HuH-7.5 (cell line): ENCODE results near the gene EPRS1.
A peak's percentile ranks its signal among the peaks of the same experiment; 100 is the strongest.
"Not testable (repeated sequence)": the region's sequence is repeated elsewhere in the genome, so short reads cannot be mapped to it uniquely, and the experiment has no call there.

Source experiments
- DNase-seq: peaks from one replicate; pipeline ENCODE4 v3.0.0; 2011; ENCODE audit warnings: low spot score

EPRS1 gene

GRCh38 chr1:220046052-220046930 lies at the start of gene EPRS1:
Gene EPRS1, minus strand, starts transcription at chr1:220046505. Its CDS starts 117 bp downstream, at chr1:220046388.
- peak; percentile 81 for DNase-seq

GRCh38 chr1:220094016-220094911 lies 48.0 kb upstream of the EPRS1 start, which contains the start of gene IARS2:
Gene IARS2, plus strand, starts transcription at chr1:220094132. Its CDS starts 85 bp downstream, at chr1:220094217.
- peak; percentile 79 for DNase-seq

- DNase-seq, result no peak
These were observed 47.2 kb upstream of the EPRS1 start for GRCh38 chr1:220093361-220094015.

DNA sequence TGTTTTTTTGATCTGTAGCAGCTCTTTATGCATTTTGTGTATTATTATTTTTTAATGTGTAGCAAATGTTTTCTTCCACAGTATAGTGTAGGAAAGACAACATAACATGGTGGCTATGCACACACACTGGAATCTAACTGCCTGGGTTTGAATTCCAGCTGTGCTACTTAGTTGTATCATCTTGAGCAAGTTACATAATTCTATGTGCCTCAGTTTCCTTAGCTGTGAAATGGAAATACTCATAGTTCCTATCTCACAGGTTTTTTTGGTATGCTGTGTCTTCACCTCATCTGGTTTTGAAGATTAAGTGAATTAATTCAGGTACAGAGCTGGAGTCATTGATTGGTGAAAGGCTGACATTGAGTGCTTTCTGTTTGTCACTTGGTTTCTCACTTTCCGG lies 46.4 kb upstream of the EPRS1 start:
- DNase-seq, result no peak

- DNase-seq, result peak; percentile 80
These were observed 43.6 kb upstream of the EPRS1 start, which contains the start of gene BPNT1 for GRCh38 chr1:220089650-220090556. Gene BPNT1, minus strand, starts transcription at chr1:220089788. Its CDS starts 9,942 bp downstream, at chr1:220079846.

DNA sequence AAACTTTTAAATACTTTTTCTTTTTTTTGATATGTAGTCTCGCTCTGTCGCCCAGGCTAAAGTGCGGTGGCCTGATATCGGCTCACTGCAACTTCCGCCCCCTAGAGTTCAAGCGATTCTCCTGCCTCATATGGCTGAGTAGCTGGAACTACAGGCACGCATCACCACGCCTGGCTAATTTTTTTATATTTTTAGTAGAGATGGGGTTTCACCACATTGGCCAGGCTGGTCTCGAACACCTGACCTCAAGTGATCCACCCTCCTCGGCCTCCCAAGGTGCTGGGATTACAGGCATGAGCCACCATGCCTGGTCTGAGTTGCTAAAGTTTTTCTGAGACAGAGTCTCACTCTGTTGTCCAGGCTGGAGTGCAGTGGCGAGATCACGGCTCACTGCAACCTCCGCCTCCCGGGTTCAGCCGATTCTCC lies 40.0 kb upstream of the EPRS1 start:
- DNase-seq, result not testable (repeated sequence)

DNA sequence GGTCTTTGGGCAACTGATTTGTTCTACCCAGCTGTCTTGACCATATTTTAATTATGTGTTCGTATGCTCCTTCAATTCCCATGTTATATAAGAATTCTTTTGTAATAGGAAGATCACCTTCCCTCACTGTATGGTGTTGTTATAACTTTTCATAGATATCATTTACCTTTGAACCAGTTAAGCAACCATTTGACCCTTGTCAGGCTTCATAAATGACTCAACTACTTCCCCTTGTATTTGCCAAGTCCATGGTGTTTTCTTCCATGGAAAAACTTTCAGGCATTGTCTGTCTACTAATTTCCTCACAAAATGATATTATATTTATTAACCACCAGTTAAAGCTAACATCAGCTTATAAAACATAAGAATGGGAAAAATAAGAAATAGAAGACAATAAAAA lies 38.2 kb upstream of the EPRS1 start:
- no peak for DNase-seq

- no peak for DNase-seq
These were observed 31.6 kb upstream of the EPRS1 start for GRCh38 chr1:220077887-220078286.

- no peak for DNase-seq
These were observed 30.8 kb upstream of the EPRS1 start for GRCh38 chr1:220076861-220077762.

DNA sequence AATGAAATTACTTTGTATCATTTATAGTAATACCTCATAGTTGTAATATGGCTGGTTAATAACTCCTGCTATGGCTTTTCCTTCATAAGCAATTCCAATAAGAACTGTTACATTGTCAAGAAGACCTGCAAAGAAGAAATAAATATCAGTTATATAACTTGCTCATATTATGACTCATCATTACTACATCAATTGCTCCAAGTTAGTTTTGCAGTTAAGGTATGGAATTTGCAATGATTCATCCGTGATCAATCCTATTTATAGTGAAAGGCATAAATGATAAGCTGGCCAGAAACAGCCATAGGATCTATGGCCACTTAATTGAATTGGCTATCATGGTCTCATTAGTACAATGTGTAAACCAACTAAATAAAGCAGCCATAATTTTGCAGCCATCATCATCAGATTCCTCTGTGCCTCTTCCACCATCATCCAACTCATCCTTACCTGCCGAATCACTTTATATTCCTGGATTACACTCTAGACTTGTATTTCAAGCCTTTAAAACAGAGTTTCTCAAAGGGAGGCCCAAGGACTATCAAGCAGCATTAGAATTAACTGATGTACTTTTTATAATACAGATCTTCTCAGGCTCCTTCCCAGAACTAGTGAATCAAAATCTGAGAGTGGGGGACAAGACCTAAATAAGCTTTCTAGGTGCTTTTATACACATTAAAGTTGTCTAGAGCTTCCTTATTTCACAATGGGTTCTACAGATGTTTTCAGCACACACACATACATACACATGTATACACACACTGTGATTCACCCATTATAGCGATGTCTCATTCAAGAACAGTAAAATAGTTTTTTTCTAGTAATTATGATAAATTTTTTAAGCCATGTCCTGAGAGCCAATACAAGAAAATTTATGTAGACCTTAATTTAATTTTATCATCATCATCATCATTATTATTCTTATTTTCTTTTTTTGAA lies 21.2 kb upstream of the EPRS1 start:
- DNase-seq, result no peak

GRCh38 chr1:220062629-220063028 lies 16.3 kb upstream of the EPRS1 start:
- DNase-seq, result no peak

GRCh38 chr1:220060876-220061275 lies 14.6 kb upstream of the EPRS1 start:
- DNase-seq, result no peak

- no peak for DNase-seq
These were observed 10.1 kb upstream of the EPRS1 start for GRCh38 chr1:220056374-220056773.

DNA sequence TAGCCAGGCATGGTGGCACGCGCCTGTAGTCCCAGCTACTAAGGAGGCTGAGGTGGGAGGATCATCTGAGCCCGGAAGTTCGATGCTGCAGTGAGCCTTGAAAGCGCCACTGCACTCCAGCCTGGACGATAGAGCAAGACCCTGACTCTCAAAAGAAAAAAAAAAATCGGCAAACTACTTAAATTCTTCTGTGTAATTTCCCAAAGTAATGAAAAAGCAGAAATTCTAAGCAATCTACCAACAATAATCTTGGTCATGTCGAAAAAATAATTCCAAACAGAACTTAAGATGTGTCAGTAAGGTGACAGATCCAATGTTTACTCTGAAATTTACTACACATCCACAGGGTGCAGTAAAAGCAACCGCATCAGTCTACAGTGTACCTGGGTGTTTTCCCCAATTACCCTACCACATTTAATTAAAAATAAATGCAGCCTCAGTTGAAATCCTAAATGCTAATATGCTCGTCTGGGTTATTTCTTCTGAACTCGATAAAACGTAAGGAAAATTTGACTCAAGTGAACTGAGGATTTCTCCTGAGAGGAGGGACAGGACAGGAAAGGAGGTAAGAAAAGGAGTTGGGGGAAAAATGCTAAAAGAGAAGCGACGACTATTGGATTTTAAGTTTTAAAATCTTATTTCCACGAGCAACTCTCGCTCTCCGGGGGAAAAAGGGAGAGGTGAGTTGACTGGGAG lies 801 bp downstream of the EPRS1 start:
- peak; percentile 44 for DNase-seq

- DNase-seq, result no peak
These were observed 1.5 kb downstream of the EPRS1 start for GRCh38 chr1:220044678-220045355.

- DNase-seq, result no peak
These were observed 2.7 kb downstream of the EPRS1 start for GRCh38 chr1:220043646-220044045.

DNA sequence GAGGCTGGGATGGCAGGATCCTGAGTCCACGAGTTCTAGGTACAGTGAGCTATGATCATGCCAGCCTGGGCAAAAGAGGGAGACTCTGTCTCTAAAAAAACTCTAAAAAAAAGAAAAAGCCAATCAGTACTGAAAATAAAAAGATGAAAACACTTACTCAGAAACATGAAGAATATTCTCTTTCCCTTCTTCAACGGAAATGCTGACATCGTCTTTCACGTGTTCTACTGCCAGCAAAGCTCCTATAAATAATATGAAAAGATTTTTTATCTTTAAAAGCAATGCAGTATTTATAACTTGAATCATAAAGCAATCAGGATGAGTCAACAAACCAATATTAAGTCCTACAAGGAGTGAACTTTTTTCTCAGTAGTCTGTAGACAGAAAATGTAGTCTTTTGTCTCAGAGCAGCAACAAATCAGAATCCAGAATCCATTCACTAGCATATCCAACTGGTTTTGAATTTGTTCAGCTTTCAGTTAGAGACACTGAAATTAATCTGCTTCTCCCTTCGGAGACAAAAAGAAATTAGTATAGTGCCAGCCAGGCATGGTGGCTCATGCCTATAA lies 6.2 kb downstream of the EPRS1 start:
- DNase-seq, result no peak
